ENCODE results near the gene STIM2.

STIM2 gene

GRCh38 chr4:26896636-26897035 is 36.0 kb downstream of the STIM2 start:
- H3K27ac ChIP-seq = no peak overlapping the region
- TF ChIP-seq, protein P1, sequence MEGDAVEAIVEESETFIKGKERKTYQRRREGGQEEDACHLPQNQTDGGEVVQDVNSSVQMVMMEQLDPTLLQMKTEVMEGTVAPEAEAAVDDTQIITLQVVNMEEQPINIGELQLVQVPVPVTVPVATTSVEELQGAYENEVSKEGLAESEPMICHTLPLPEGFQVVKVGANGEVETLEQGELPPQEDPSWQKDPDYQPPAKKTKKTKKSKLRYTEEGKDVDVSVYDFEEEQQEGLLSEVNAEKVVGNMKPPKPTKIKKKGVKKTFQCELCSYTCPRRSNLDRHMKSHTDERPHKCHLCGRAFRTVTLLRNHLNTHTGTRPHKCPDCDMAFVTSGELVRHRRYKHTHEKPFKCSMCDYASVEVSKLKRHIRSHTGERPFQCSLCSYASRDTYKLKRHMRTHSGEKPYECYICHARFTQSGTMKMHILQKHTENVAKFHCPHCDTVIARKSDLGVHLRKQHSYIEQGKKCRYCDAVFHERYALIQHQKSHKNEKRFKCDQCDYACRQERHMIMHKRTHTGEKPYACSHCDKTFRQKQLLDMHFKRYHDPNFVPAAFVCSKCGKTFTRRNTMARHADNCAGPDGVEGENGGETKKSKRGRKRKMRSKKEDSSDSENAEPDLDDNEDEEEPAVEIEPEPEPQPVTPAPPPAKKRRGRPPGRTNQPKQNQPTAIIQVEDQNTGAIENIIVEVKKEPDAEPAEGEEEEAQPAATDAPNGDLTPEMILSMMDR (IDR thresholded peaks at IDR 0.05) = no peak
- DNase-seq (ENCODE audit: low spot score) = no peak
- no peak overlapping the region for H3K4me3 ChIP-seq

DNA sequence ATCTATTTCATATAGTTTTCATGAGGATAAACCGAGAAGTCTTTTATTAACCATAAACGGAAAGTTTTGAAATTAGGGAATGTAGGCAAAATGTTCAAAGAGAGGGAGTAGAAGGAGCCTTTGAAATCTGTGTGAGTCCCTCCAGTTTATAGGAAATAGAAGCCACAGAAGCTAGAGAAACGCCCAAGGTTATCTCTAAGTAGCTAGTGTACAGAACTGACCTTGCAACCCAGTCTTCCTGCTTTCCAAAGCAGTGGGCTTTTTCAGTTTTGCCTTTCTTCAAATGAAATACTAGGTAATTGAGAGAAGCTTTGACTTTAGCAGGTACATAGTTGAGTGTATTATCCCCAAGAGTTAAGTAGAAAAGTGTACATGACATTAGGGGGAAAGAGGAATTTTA is 39.4 kb downstream of the STIM2 start:
- Histone ChIP-seq H3K4me3 (no peak overlapping the region), H3K27ac (no peak overlapping the region)
- DNase-seq (ENCODE audit: low spot score) = no peak
- TF ChIP-seq, protein P1 (IDR thresholded peaks at IDR 0.05) = no peak

- no peak for DNase-seq (ENCODE audit: low spot score)
- no peak overlapping the region for H3K4me3 ChIP-seq
- TF ChIP-seq, protein P1 (IDR thresholded peaks at IDR 0.05) = no peak
- H3K27ac ChIP-seq = no peak overlapping the region
These were observed 40.1 kb downstream of the STIM2 start for GRCh38 chr4:26900765-26901164.

GRCh38 chr4:26905172-26905571 is 44.5 kb downstream of the STIM2 start:
- H3K27ac ChIP-seq = no peak overlapping the region
- H3K4me3 ChIP-seq = no peak overlapping the region
- TF ChIP-seq, protein P1 (IDR thresholded peaks at IDR 0.05) = no peak
- DNase-seq (ENCODE audit: low spot score) = no peak

DNA sequence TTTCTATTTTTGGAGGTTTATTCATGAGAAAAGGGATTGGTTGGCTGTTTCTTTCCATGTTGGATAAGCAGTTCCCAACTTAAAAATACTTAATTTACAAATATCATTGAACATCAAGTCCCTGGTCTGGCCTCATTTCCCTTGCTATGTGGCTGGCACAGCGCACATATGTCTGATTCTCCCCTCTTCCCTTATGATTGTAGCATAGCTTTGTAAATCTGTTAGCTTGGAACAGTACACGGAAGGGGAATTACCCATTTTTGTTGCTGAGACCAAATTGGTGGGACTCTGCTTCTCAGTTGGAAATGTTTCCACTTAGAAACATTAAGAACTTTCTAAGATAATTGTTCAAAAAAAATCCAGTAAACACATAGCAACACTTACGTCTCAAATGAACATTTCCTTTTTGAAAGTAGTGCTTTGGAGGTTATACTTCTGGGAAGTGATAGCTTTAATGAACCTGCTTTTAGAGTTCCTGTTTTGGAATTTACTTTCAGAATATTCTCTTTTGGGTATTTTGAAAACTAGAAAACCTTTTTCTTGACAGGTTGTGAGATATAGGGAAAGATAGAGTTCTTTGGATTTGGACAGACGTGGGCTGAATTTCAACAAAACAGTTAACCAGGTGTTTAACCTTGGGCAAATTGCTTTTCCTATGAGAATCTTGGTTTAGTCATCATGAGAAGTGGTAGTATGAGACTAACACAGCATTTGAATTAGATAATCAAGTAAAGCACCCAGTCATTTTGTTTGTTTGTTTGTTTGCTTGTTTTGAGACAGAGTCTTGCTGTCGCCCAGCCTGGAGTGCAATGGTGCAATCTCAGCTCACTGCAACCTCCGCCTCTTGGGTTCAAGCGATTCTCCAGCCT is 47.3 kb downstream of the STIM2 start:
- no peak overlapping the region for H3K27ac ChIP-seq
- H3K4me3 ChIP-seq = peak overlapping the region; percentile 33
- no peak for DNase-seq (ENCODE audit: low spot score)
- TF ChIP-seq, protein P1 (IDR thresholded peaks at IDR 0.05) = no peak

- no peak overlapping the region for H3K27ac ChIP-seq
- H3K4me3 ChIP-seq = no peak overlapping the region
- TF ChIP-seq, protein P1 (IDR thresholded peaks at IDR 0.05) = no peak
- no peak for DNase-seq (ENCODE audit: low spot score)
These were observed 48.7 kb downstream of the STIM2 start for GRCh38 chr4:26909369-26909768.

GRCh38 chr4:26911254-26911653 is 50.6 kb downstream of the STIM2 start:
- no peak overlapping the region for H3K4me3 ChIP-seq
- TF ChIP-seq, protein P1 (IDR thresholded peaks at IDR 0.05) = no peak
- no peak overlapping the region for H3K27ac ChIP-seq
- no peak for DNase-seq (ENCODE audit: low spot score)

Data from coronary artery (tissue), 2 donors.